IMR-90 (cell line): ENCODE measurements around the gene RAB40C. TPM values are rescaled to one million over a fixed set of nuclear protein-coding genes. Genes with fewer than 3 reads are reported as not detected.
A peak's percentile ranks its signal among the peaks of the same experiment; 100 is the strongest.

Source experiments
- ATAC-seq: fragments of 200-7000 bp; cut with Tn5 transposase; 2 replicates; pipeline ENCODE4 v1.9.1; 2020; ENCODE audit warnings: low read depth, mild to moderate bottlenecking, moderate library complexity
- BruUV-seq: library from RNA; stranded (reverse); fragments of 400-500 nt; replicated peaks from 2 replicates; lab custom pipeline; 2021; lab: Mats Ljungman, UMichigan
- CTCF ChIA-PET: fragments of 300-600 bp; formaldehyde crosslinking; extraction: SDS; loops from one replicate; lab custom pipeline; 2021; ENCODE audit warnings: antibody characterized with exemption; lab: Yijun Ruan, JAX
- POLR2A ChIA-PET: fragments of 300-600 bp; sonication (Branson Sonifier 250); formaldehyde crosslinking; loops from one replicate; lab custom pipeline; 2022; ENCODE audit warnings: antibody characterized with exemption; ENCODE audit not compliant: unreplicated experiment; lab: Charles Lee
- DNase-seq: peaks from one replicate; pipeline ENCODE4 v3.0.0; 2013
- H2AFZ ChIP-seq: replicated peaks from 2 replicates; pipeline ENCODE3; 2013; ENCODE audit warnings: low read length, mild to moderate bottlenecking; ENCODE audit not compliant: poor library complexity
- H2AK5ac ChIP-seq: 2 replicates; pipeline ENCODE4 v1.6.1; 2013; ENCODE audit warnings: low read depth, low read length, inconsistent platforms
- H2AK9ac ChIP-seq: replicated peaks from 2 replicates; pipeline ENCODE3; 2013; ENCODE audit warnings: mild to moderate bottlenecking, low read depth, low read length, moderate library complexity; ENCODE audit not compliant: poor library complexity
- H2BK120ac ChIP-seq: 2 replicates; pipeline ENCODE4 v1.6.1; 2013; ENCODE audit warnings: low read depth, low read length, inconsistent platforms
- H2BK15ac ChIP-seq: 3 replicates; pipeline ENCODE4 v1.6.1; 2013; ENCODE audit warnings: low read depth, low read length, inconsistent platforms
- H2BK20ac ChIP-seq: 2 replicates; pipeline ENCODE4 v1.6.1; 2013; ENCODE audit warnings: low read depth, mild to moderate bottlenecking, inconsistent platforms, low read length, moderate library complexity
- H2BK5ac ChIP-seq: 2 replicates; pipeline ENCODE4 v1.6.1; 2013; ENCODE audit warnings: mild to moderate bottlenecking, low read depth, low read length, inconsistent platforms; ENCODE audit not compliant: poor library complexity, severe bottlenecking
- H3K14ac ChIP-seq: replicated peaks from 2 replicates; pipeline ENCODE4 v1.6.1; 2013; ENCODE audit warnings: low read depth, low read length, inconsistent platforms
- H3K18ac ChIP-seq: 2 replicates; pipeline ENCODE4 v1.6.1; 2013; ENCODE audit warnings: low read depth, low read length, control low read depth
- H3K23ac ChIP-seq: 2 replicates; pipeline ENCODE4 v1.6.1; 2013; ENCODE audit warnings: low read depth, low read length, inconsistent platforms
- H3K27ac ChIP-seq: 2 replicates; pipeline ENCODE4 v1.5.1; 2013; ENCODE audit warnings: mild to moderate bottlenecking, control low read depth, low read length; ENCODE audit not compliant: insufficient read depth
- H3K27me3 ChIP-seq: 2 replicates; pipeline ENCODE4 v1.6.1; 2013; ENCODE audit warnings: low read length; ENCODE audit not compliant: control insufficient read depth, insufficient read depth
- H3K36me3 ChIP-seq: 2 replicates; pipeline ENCODE4 v1.6.1; 2013; ENCODE audit warnings: low read length, mixed read lengths; ENCODE audit not compliant: control insufficient read depth, insufficient read depth
- H3K4ac ChIP-seq: 2 replicates; pipeline ENCODE4 v1.6.1; 2013; ENCODE audit warnings: low read depth, low read length, inconsistent platforms
- H3K4me1 ChIP-seq: 2 replicates; pipeline ENCODE4 v1.6.1; 2013; ENCODE audit warnings: low read length, mixed read lengths; ENCODE audit not compliant: control insufficient read depth, insufficient read depth
- H3K4me2 ChIP-seq: 2 replicates; pipeline ENCODE4 v1.6.1; 2013; ENCODE audit warnings: low read depth, mild to moderate bottlenecking, control low read depth, low read length, moderate library complexity
- H3K4me3 ChIP-seq: 2 replicates; pipeline ENCODE4 v1.5.1; 2013; ENCODE audit warnings: low read depth, mild to moderate bottlenecking, control low read depth, low read length, moderate library complexity; ENCODE audit not compliant: insufficient read depth
- H3K56ac ChIP-seq: 2 replicates; pipeline ENCODE4 v1.6.1; 2013; ENCODE audit warnings: low read length, inconsistent platforms; ENCODE audit not compliant: insufficient read depth; ENCODE audit errors: extremely low read depth
- H3K79me1 ChIP-seq, 2 experiments: 2 replicates each; pipeline ENCODE4 v1.6.1; 2013; ENCODE audit warnings: low read length in 2 of 2, inconsistent platforms in 1 of 2, low read depth in 1 of 2
- H3K9ac ChIP-seq: 2 replicates; pipeline ENCODE4 v1.6.1; 2013; ENCODE audit warnings: low read depth, low read length, control low read depth
- H3K9me1 ChIP-seq: 2 replicates; pipeline ENCODE4 v1.6.1; 2013; ENCODE audit warnings: low read length, inconsistent platforms; ENCODE audit not compliant: insufficient read depth
- H3K9me3 ChIP-seq: 2 replicates; pipeline ENCODE4 v1.6.1; 2013; ENCODE audit warnings: low read length; ENCODE audit not compliant: control insufficient read depth, insufficient read depth
- H4K20me1 ChIP-seq: 2 replicates; pipeline ENCODE4 v1.6.1; 2013; ENCODE audit warnings: low read length, inconsistent platforms; ENCODE audit not compliant: insufficient read depth
- H4K5ac ChIP-seq: 2 replicates; pipeline ENCODE4 v1.6.1; 2013; ENCODE audit warnings: mild to moderate bottlenecking, low read depth, low read length, control low read depth
- H4K8ac ChIP-seq, 2 experiments: 2 replicates each; pipeline ENCODE4 v1.6.1; 2013; ENCODE audit warnings: low read depth in 2 of 2, low read length in 2 of 2, control low read depth in 1 of 2, inconsistent platforms in 1 of 2
- H4K91ac ChIP-seq: 2 replicates; pipeline ENCODE4 v1.6.1; 2013; ENCODE audit warnings: low read depth, low read length, inconsistent platforms; ENCODE audit not compliant: insufficient read depth
- CEBPB ChIP-seq: IDR thresholded peaks from 2 replicates; pipeline ENCODE4 v1.6.1; 2012; ENCODE audit warnings: low read depth, low read length, improper control_type of control experiment
- CTCF ChIP-seq: conservative IDR thresholded peaks from 2 replicates; pipeline ENCODE4 v1.5.1; 2012; ENCODE audit warnings: mild to moderate bottlenecking, low read depth, low read length, improper control_type of control experiment
- NFE2L2 ChIP-seq: fragments of 150-350 bp; IDR thresholded peaks from 2 replicates; pipeline ENCODE4 v1.6.1; 2016; ENCODE audit warnings: low read depth, mild to moderate bottlenecking, low read length
- SMC3 ChIP-seq: fragments of 150-350 bp; IDR thresholded peaks from 2 replicates; pipeline ENCODE4 v1.6.1; 2016; ENCODE audit warnings: low read depth, mild to moderate bottlenecking, antibody characterized with exemption, low read length, moderate library complexity
- USF2 ChIP-seq: fragments of 150-350 bp; IDR thresholded peaks from 2 replicates; pipeline ENCODE4 v1.6.1; 2017; ENCODE audit warnings: mild to moderate bottlenecking, antibody characterized with exemption, low read length, low read depth
- WGBS, 2 experiments: methylation state at CpG; one replicate each; pipeline versions ENCODE4 v1.1.5 to v1.1.7; 2013; ENCODE audit warnings: missing lambda C conversion rate in 2 of 2; ENCODE audit not compliant: insufficient read length in 1 of 2; ENCODE audit errors: extremely low coverage in 2 of 2; 5-methylcytosine and 5-hydroxymethylcytosine counted together
- dilution Hi-C: fragments of 300-500 bp; cut with HindIII; formaldehyde crosslinking; loops from one replicate; pipeline ENCODE4 v1.14.3; 2018; ENCODE audit warnings: low sequenced_read_pairs; ENCODE audit not compliant: unreplicated experiment
- in situ Hi-C: fragments of 300-500 bp; cut with MboI; formaldehyde crosslinking; loops from 3 replicates; pipeline ENCODE4 v1.14.3; 2019; ENCODE audit warnings: low sequenced_read_pairs, inconsistent platforms, mixed read lengths
- intact Hi-C: fragments of 100-400 bp; cut with micrococcal nuclease; formaldehyde crosslinking; loops from 2 replicates; pipeline ENCODE4 v1.10.0; 2022
- polyA plus RNA-seq, 3 experiments: library from polyadenylated mRNA; depleted of rRNA; stranded (reverse); fragments of >200 nt; gene quantifications; 2 replicates each; pipeline ENCODE4 v1.2.3, GENCODE V29; 2012; ENCODE audit warnings: low replicate concordance in 1 of 3
- total RNA-seq: library from RNA; depleted of rRNA; stranded (reverse); fragments of >200 nt; gene quantifications from 2 replicates; pipeline ENCODE4 v1.2.3, GENCODE V29; 2012

The RAB40C gene
- total and polyA plus RNA-seq, 2 of the 4 experiments (the other 2 are of a cell fraction): 6.8 to 13.7 TPM

- TF ChIP-seq USF2 (no peak), CEBPB (no peak), NFE2L2 (no peak)
Observed at GRCh38 chr16:548586-548985, 41.3 kb upstream of the RAB40C start (continued).

- Histone ChIP-seq H3K27me3 (no peaks in the 10 kb centered on the region), H3K9ac (no peak overlapping the region), H2BK5ac (no peak overlapping the region), H3K4me3 (no peak overlapping the region), H4K20me1 (peaks cover 16% of the 10 kb centered on the region), H3K27ac (no peak overlapping the region), H2AK9ac (peak overlapping the region; percentile 13), H2BK20ac (no peak overlapping the region), H3K4me2 (no peak overlapping the region), H2AFZ (no peak overlapping the region), H3K56ac (no peak overlapping the region), H3K9me1 (no peaks in the 10 kb centered on the region), H3K9me3 (no peaks in the 10 kb centered on the region), H4K8ac (no peak overlapping the region), H4K5ac (no peak overlapping the region), H4K91ac (no peak overlapping the region), H3K4me1 (0 out of 2 replicates have a peak, but pooled peaks cover under 1% of the 10 kb centered on the region), H3K14ac (no peak overlapping the region), H2AK5ac (no peak overlapping the region), H3K18ac (no peak overlapping the region), H3K23ac (no peak overlapping the region), H3K79me1 (peaks cover 0 to 12% of the 10 kb centered on the region in 2 experiments; a peak in 2 of 4 replicates), H2BK120ac (no peak overlapping the region), H3K4ac (no peak overlapping the region), H3K36me3 (peaks cover 32% of the 10 kb centered on the region), H2BK15ac (no peak overlapping the region)
- no TSS peak for BruUV-seq
- intact Hi-C loops: no loop called here
- ChIA-PET CTCF (no interaction called here), POLR2A (interaction anchor here (0.6 kb wide), 1 partner anchor 22 kb away, joined by 3 read pairs; no protein-coding TSS in a partner anchor)
- no peak for ATAC-seq
- in situ Hi-C loops: no loop called here
- DNase-seq: no peak
- 98% methylated on average over 12 of the region's 54 CpGs; no CpG with 5 or more reads in 1 of the 2 experiments for WGBS, 2 experiments
- TF ChIP-seq CTCF (0 out of 2 replicates have a peak, but pooled peaks have one; percentile 5), CEBPB (no peak), SMC3 (no peak)
- dilution Hi-C loops: no loop called here
Observed at GRCh38 chr16:549544-550263, 40.2 kb upstream of the RAB40C start.
